ENCODE data around the gene PAXX.

DNA sequence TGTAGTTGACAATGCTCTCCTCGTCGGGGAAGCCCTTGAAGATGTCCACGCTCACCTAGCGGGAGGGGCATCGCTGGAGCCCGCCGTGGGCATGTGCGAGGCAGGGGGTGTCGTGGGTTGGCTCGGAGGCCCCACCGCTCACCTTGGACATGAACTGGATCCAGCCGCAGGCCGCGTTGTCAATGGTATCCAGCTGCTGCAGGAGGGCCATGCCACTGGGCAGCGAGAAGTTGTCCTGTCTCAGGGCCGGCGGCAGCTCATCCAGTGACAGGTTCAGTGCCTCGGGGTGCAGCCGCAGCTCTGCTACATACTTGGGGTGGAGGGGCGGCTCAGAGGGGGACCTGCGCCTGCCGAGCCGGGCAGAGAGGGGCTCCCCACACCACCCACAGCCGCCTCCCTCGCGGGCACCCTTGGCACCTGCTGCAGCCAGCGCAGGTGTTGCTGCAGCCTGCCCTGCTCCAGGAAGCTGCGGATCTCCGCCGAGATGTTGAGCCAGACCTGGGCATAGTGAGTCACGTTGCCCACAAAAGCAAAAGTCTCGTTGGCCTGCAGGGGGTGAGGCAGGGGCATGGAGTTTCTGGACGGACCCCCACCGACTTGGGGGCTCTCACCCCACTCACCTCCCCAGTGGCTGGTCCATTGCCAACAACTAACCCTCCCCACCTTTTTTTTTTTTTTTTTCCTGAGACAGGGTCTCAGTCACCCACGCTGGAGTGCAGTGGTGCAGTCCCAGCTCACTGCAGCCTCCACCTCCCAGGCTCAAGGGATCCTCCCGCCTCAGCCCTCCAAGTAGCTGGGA, 26.7 kb downstream of the PAXX start:
- TF ChIP-seq, protein P1, sequence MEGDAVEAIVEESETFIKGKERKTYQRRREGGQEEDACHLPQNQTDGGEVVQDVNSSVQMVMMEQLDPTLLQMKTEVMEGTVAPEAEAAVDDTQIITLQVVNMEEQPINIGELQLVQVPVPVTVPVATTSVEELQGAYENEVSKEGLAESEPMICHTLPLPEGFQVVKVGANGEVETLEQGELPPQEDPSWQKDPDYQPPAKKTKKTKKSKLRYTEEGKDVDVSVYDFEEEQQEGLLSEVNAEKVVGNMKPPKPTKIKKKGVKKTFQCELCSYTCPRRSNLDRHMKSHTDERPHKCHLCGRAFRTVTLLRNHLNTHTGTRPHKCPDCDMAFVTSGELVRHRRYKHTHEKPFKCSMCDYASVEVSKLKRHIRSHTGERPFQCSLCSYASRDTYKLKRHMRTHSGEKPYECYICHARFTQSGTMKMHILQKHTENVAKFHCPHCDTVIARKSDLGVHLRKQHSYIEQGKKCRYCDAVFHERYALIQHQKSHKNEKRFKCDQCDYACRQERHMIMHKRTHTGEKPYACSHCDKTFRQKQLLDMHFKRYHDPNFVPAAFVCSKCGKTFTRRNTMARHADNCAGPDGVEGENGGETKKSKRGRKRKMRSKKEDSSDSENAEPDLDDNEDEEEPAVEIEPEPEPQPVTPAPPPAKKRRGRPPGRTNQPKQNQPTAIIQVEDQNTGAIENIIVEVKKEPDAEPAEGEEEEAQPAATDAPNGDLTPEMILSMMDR (IDR thresholded peaks at IDR 0.05): no peak
- TF ChIP-seq POLR2A (IDR thresholded peaks at IDR 0.05): no peak
- TF ChIP-seq EP300 (IDR thresholded peaks at IDR 0.05): no peak
